ENCODE data around the gene RTP3. TPM values are rescaled to one million over a fixed set of nuclear protein-coding genes. Genes with fewer than 3 reads are reported as not detected.

RTP3 gene
- total and polyA plus RNA-seq, 2 of the 8 experiments (the other 6 are each of a cell fraction or from before 2014, with no cell fraction given) = 0.08 TPM; not detected in 1

- Histone ChIP-seq H4K91ac (replicated peaks; ENCODE audit: insufficient read length, low read length) (no peak overlapping the region), H3K23me2 (ENCODE audit: low read depth, low read length) (no peaks in the 10 kb centered on the region), H3K79me1 (ENCODE audit: low read depth, low read length) (no peaks in the 10 kb centered on the region), H2BK12ac (ENCODE audit: low read depth, low read length) (no peak overlapping the region), H2BK15ac (ENCODE audit: low read length) (no peak overlapping the region), H2BK20ac (ENCODE audit: low read length) (no peak overlapping the region), H3K27me3 (replicated peaks in 1 of 4; ENCODE audit: control insufficient read depth in 3 of 4, extremely low read depth in 1 of 4, insufficient read depth in 3 of 4, low read length in 3 of 4) (no peaks in the 10 kb centered on the region), H3K23ac (ENCODE audit: insufficient read length) (no peak overlapping the region), H2BK5ac (ENCODE audit: low read depth, low read length) (no peak overlapping the region), H3K27ac (ENCODE audit: low read depth, low read length) (no peak overlapping the region), H3K14ac (ENCODE audit: insufficient read length) (no peak overlapping the region), H4K20me1 (replicated peaks in 1 of 2; ENCODE audit: control insufficient read depth in 1 of 2, insufficient read depth in 2 of 2, low read length in 2 of 2) (no peaks in the 10 kb centered on the region), H3K56ac (replicated peaks; ENCODE audit: insufficient read length, low read depth, low read length) (no peak overlapping the region), H4K5ac (ENCODE audit: insufficient read length, low read depth, low read length) (no peak overlapping the region), H2BK120ac (replicated peaks; ENCODE audit: low read depth, low read length) (no peak overlapping the region), H3K36me3 (ENCODE audit: control insufficient read depth in 2 of 4, insufficient read depth in 4 of 4, low read length in 3 of 4) (peaks cover 0 to 2% (median 0%) of the 10 kb centered on the region in 4 experiments; a peak in 1 of 8 replicates), H3K18ac (ENCODE audit: extremely low read depth, low read length) (no peak overlapping the region), H3K4ac (replicated peaks; ENCODE audit: insufficient read length, low read depth, low read length) (no peak overlapping the region), H2AFZ (ENCODE audit: low read length) (no peak overlapping the region), H2AK5ac (ENCODE audit: low read depth, low read length) (no peak overlapping the region), H3K9me3 (ENCODE audit: insufficient read depth in 2 of 2, low read depth in 1 of 2, low read length in 1 of 2) (no peaks in the 10 kb centered on the region), H3K9ac (replicated peaks in 1 of 4; ENCODE audit: extremely low read depth in 1 of 4, low read depth in 3 of 4, low read length in 3 of 4) (no peak overlapping the region), H3K79me2 (ENCODE audit: control insufficient read depth in 1 of 2, insufficient read depth in 2 of 2, low read length in 2 of 2) (no peaks in the 10 kb centered on the region), H3K4me2 (ENCODE audit: insufficient read depth in 1 of 2, low read depth in 2 of 2, low read length in 2 of 2) (no peak overlapping the region), H3K4me3 (ENCODE audit: extremely low read depth in 1 of 4, insufficient read depth in 2 of 4, low read depth in 3 of 4, low read length in 4 of 4) (no peak overlapping the region), H3K4me1 (replicated peaks in 1 of 4; ENCODE audit: control insufficient read depth in 3 of 4, insufficient read depth in 4 of 4, low read length in 3 of 4) (peaks cover 1 to 5% (median 4%) of the 10 kb centered on the region in 4 experiments; a peak in 5 of 7 replicates), H4K8ac (ENCODE audit: extremely low read depth, insufficient read depth, low read length) (no peak overlapping the region)
- ChIA-PET CTCF (ENCODE audit: partially characterized antibody) (interaction anchor here (1.6 to 1.7 kb wide), 2 partner anchors 42 to 50 kb away, joined by 5 to 8 read pairs; no protein-coding TSS in a partner anchor), POLR2A (ENCODE audit: partially characterized antibody) (interaction anchor here (1.0 to 1.3 kb wide), 3 partner anchors 11 to 48 kb away, joined by 3 to 6 read pairs (median 5); no protein-coding TSS in a partner anchor)
- TF ChIP-seq, protein P1, sequence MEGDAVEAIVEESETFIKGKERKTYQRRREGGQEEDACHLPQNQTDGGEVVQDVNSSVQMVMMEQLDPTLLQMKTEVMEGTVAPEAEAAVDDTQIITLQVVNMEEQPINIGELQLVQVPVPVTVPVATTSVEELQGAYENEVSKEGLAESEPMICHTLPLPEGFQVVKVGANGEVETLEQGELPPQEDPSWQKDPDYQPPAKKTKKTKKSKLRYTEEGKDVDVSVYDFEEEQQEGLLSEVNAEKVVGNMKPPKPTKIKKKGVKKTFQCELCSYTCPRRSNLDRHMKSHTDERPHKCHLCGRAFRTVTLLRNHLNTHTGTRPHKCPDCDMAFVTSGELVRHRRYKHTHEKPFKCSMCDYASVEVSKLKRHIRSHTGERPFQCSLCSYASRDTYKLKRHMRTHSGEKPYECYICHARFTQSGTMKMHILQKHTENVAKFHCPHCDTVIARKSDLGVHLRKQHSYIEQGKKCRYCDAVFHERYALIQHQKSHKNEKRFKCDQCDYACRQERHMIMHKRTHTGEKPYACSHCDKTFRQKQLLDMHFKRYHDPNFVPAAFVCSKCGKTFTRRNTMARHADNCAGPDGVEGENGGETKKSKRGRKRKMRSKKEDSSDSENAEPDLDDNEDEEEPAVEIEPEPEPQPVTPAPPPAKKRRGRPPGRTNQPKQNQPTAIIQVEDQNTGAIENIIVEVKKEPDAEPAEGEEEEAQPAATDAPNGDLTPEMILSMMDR (IDR thresholded peaks at IDR 0.05; ENCODE audit: control extremely low read depth in 1 of 3, insufficient read depth in 1 of 3, low read depth in 1 of 3, low read length in 3 of 3) = no peak
- no peak for TF ChIP-seq RBBP5 (IDR thresholded peaks at IDR 0.05; ENCODE audit: borderline replicate concordance, low read depth, low read length)
- FAIRE-seq (no peak), DNase-seq (ENCODE audit: low read depth in 1 of 2, low spot score in 2 of 2) (no peak)
- 92% methylated on average over 14 of the region's 14 CpGs; no CpG with 5 or more reads in 1 of the 2 experiments for WGBS, 2 experiments (ENCODE audit: extremely low coverage in 1 of 2, insufficient coverage in 1 of 2, insufficient read length in 1 of 2, insufficient replicate concordance in 2 of 2, low coverage in 1 of 2, low lambda C conversion rate in 2 of 2, missing lambda C conversion rate in 1 of 2)
Measured at GRCh38 chr3:46538803-46539442, 41.1 kb downstream of the RTP3 start.
